Spinal cord (tissue), 10 donors: ENCODE data around the gene DISP3. TPM values are rescaled to one million over a fixed set of nuclear protein-coding genes. Genes with fewer than 3 reads are reported as not detected.

Experiments
- DNase-seq, 6 donors: peaks; one replicate each; pipeline versions ENCODE4 v3.0.0 to v3.0.0-alpha.2; 2013 to 2015; ENCODE audit warnings: low spot score in 6 of 6, low read depth in 4 of 6
- H3K27ac ChIP-seq: one replicate; pipeline ENCODE4 v1.5.1; 2013; ENCODE audit warnings: low read depth, low read length, control low read depth
- H3K27me3 ChIP-seq: one replicate; pipeline ENCODE4 v1.6.1; 2013; ENCODE audit warnings: low read length; ENCODE audit not compliant: control insufficient read depth, insufficient read depth
- H3K36me3 ChIP-seq: one replicate; pipeline ENCODE4 v1.6.1; 2013; ENCODE audit warnings: low read length; ENCODE audit not compliant: control insufficient read depth, insufficient read depth
- H3K4me1 ChIP-seq: one replicate; pipeline ENCODE4 v1.6.1; 2013; ENCODE audit warnings: low read length; ENCODE audit not compliant: control insufficient read depth, insufficient read depth
- H3K4me3 ChIP-seq: one replicate; pipeline ENCODE4 v1.5.1; 2013; ENCODE audit warnings: low read depth, low read length, control low read depth
- H3K9me3 ChIP-seq: one replicate; pipeline ENCODE4 v1.6.1; 2013; ENCODE audit warnings: low read length; ENCODE audit not compliant: control insufficient read depth, insufficient read depth
- WGBS: methylation state at CpG from one replicate; pipeline ENCODE4 v1.1.5; 2013; ENCODE audit warnings: missing lambda C conversion rate; ENCODE audit not compliant: insufficient coverage; 5-methylcytosine and 5-hydroxymethylcytosine counted together
- polyA plus RNA-seq, 2 donors: library from polyadenylated mRNA; unstranded; fragments of 120-200 nt; gene quantifications; one replicate each; pipeline ENCODE4 v1.2.1, GENCODE V29; 2013; ENCODE audit not compliant: insufficient read length in 2 of 2
- total RNA-seq, 2 donors: library from RNA; depleted of rRNA in 1 of 2; stranded (reverse); fragments of 120-200 nt in 1 of 2; fragments of >200 nt in 1 of 2; gene quantifications; one replicate each; pipeline versions ENCODE4 v1.2.3 to v1.2.4, GENCODE V29; 2013 to 2014
- donor health status: healthy.

The DISP3 gene
- total and polyA plus RNA-seq, 4 donors = 7.4 to 29.3 (median 18.4) TPM

GRCh38 chr1:11550664-11551283, 71.8 kb downstream of the DISP3 start:
- H3K27ac ChIP-seq = no peak overlapping the region
- DNase-seq = peak; percentile 57 to 92 (median 76)
- H3K36me3 ChIP-seq = no peaks in the 10 kb centered on the region
- no peaks in the 10 kb centered on the region for H3K9me3 ChIP-seq
- peaks cover 3% of the 10 kb centered on the region for H3K27me3 ChIP-seq
- no peaks in the 10 kb centered on the region for H3K4me1 ChIP-seq
- 11% methylated on average over 6 of the region's 12 CpGs for WGBS
- H3K4me3 ChIP-seq = no peak overlapping the region

GRCh38 chr1:11558276-11558675, 79.3 kb downstream of the DISP3 start:
- peaks cover 18% of the 10 kb centered on the region for H3K27me3 ChIP-seq
- 35% methylated on average over 6 of the region's 8 CpGs for WGBS

GRCh38 chr1:11558871-11559590, 80.1 kb downstream of the DISP3 start:
- Histone ChIP-seq H3K4me3 (no peak overlapping the region), H3K36me3 (no peaks in the 10 kb centered on the region), H3K27me3 (peaks cover 18% of the 10 kb centered on the region), H3K4me1 (peaks cover 11% of the 10 kb centered on the region), H3K9me3 (no peaks in the 10 kb centered on the region), H3K27ac (no peak overlapping the region)
- DNase-seq = no peak
- 81% methylated on average over 4 of the region's 7 CpGs for WGBS

More at GRCh38 chr1:11558276-11558675, 79.3 kb downstream of the DISP3 start:
- Histone ChIP-seq H3K4me3 (no peak overlapping the region), H3K36me3 (no peaks in the 10 kb centered on the region), H3K27ac (no peak overlapping the region), H3K9me3 (no peaks in the 10 kb centered on the region), H3K4me1 (peaks cover 4% of the 10 kb centered on the region)
- DNase-seq = no peak

- Histone ChIP-seq H3K36me3 (no peaks in the 10 kb centered on the region), H3K27me3 (peaks cover 18% of the 10 kb centered on the region), H3K4me3 (no peak overlapping the region), H3K4me1 (peaks cover 11% of the 10 kb centered on the region), H3K27ac (no peak overlapping the region), H3K9me3 (no peaks in the 10 kb centered on the region)
- DNase-seq = no peak
- WGBS = 68% methylated on average over 6 of the region's 6 CpGs
Observed at GRCh38 chr1:11559591-11559970, 80.6 kb downstream of the DISP3 start.

GRCh38 chr1:11560061-11560460, 81.1 kb downstream of the DISP3 start:
- H3K4me1 ChIP-seq = peaks cover 11% of the 10 kb centered on the region
- H3K9me3 ChIP-seq = no peaks in the 10 kb centered on the region
- no CpG with 5 or more reads among the region's 8 CpGs for WGBS
- H3K4me3 ChIP-seq = no peak overlapping the region
- DNase-seq = no peak
- H3K27ac ChIP-seq = no peak overlapping the region
- no peaks in the 10 kb centered on the region for H3K36me3 ChIP-seq
- peaks cover 18% of the 10 kb centered on the region for H3K27me3 ChIP-seq

GRCh38 chr1:11561740-11562139, 82.8 kb downstream of the DISP3 start:
- Histone ChIP-seq H3K27ac (no peak overlapping the region), H3K9me3 (no peaks in the 10 kb centered on the region), H3K4me1 (peaks cover 11% of the 10 kb centered on the region), H3K27me3 (peaks cover 18% of the 10 kb centered on the region), H3K4me3 (no peak overlapping the region), H3K36me3 (no peaks in the 10 kb centered on the region)
- no peak for DNase-seq

- DNase-seq = no peak
- Histone ChIP-seq H3K27ac (no peak overlapping the region), H3K4me1 (peaks cover 11% of the 10 kb centered on the region), H3K4me3 (no peak overlapping the region), H3K27me3 (peaks cover 18% of the 10 kb centered on the region), H3K9me3 (no peaks in the 10 kb centered on the region), H3K36me3 (no peaks in the 10 kb centered on the region)
- 78% methylated on average over 5 of the region's 6 CpGs for WGBS
Observed at GRCh38 chr1:11562664-11563063, 83.7 kb downstream of the DISP3 start.

- H3K4me1 ChIP-seq = peaks cover 11% of the 10 kb centered on the region
- DNase-seq = peak in 2 of 6 donors; percentile 21 to 61
- 13% methylated on average over 11 of the region's 14 CpGs for WGBS
- peaks cover 13% of the 10 kb centered on the region for H3K27me3 ChIP-seq
- H3K27ac ChIP-seq = no peak overlapping the region
- no peak overlapping the region for H3K4me3 ChIP-seq
- H3K9me3 ChIP-seq = no peaks in the 10 kb centered on the region
- H3K36me3 ChIP-seq = no peaks in the 10 kb centered on the region
Observed at GRCh38 chr1:11563560-11564069, 84.7 kb downstream of the DISP3 start.

GRCh38 chr1:11564237-11564636, 85.3 kb downstream of the DISP3 start:
- no peak for DNase-seq
- peaks cover 8% of the 10 kb centered on the region for H3K27me3 ChIP-seq
- H3K36me3 ChIP-seq = no peaks in the 10 kb centered on the region
- peaks cover 11% of the 10 kb centered on the region for H3K4me1 ChIP-seq
- 59% methylated on average over 3 of the region's 5 CpGs for WGBS
- H3K4me3 ChIP-seq = no peak overlapping the region
- H3K27ac ChIP-seq = no peak overlapping the region
- H3K9me3 ChIP-seq = no peaks in the 10 kb centered on the region
